Vagina (tissue), 2 donors: Measurements from ENCODE around the gene CBX8. TPM values are rescaled to one million over a fixed set of nuclear protein-coding genes. Genes with fewer than 3 reads are reported as not detected.

Experiments used
- DNase-seq, 2 donors: peaks; one replicate each; pipeline ENCODE4 v3.0.0-alpha.2; 2017; ENCODE audit errors: extremely low spot score in 2 of 2
- H3K27ac ChIP-seq: fragments of 200-600 bp; sonication (generic); one replicate; pipeline ENCODE4 v1.5.1; 2019
- H3K27me3 ChIP-seq: fragments of 200-600 bp; sonication (generic); one replicate; pipeline ENCODE4 v1.5.1; 2019
- H3K36me3 ChIP-seq, 2 donors: fragments of 200-600 bp; sonication (generic); one replicate each; pipeline ENCODE4 v1.5.1; 2017 to 2019
- H3K4me1 ChIP-seq: fragments of 200-600 bp; sonication (generic); one replicate; pipeline ENCODE4 v1.5.1; 2019
- H3K4me3 ChIP-seq, 2 donors: fragments of 200-600 bp; sonication (generic); 1 replicate in 1 of 2; 2 replicates in 1 of 2; pipeline ENCODE4 v1.5.1; 2016 to 2019
- H3K9me3 ChIP-seq: fragments of 200-600 bp; sonication (generic); one replicate; pipeline ENCODE4 v1.5.1; 2019
- CTCF ChIP-seq, 3 experiments: fragments of 450-650 bp in 2 of 3; fragments of 200-600 bp in 1 of 3; sonication (generic) in 1 of 3; IDR thresholded peaks; one replicate each; pipeline ENCODE4 v1.5.1; 2017 to 2019; ENCODE audit warnings: antibody characterized with exemption in 3 of 3, mild to moderate bottlenecking in 2 of 3, moderate library complexity in 2 of 3
- POLR2A ChIP-seq, 2 donors: fragments of 450-650 bp; IDR thresholded peaks; one replicate each; pipeline ENCODE4 v1.6.1; 2017; ENCODE audit warnings: antibody characterized with exemption in 2 of 2, mild to moderate bottlenecking in 2 of 2, moderate library complexity in 2 of 2
- POLR2AphosphoS5 ChIP-seq, 2 donors: sonication (generic); formaldehyde crosslinking; IDR thresholded peaks; one replicate each; pipeline ENCODE4 v1.9.0; 2017; ENCODE audit warnings: antibody characterized with exemption in 2 of 2, mild to moderate bottlenecking in 2 of 2, low read depth in 1 of 2; ENCODE audit not compliant: insufficient read depth in 1 of 2
- intact Hi-C: fragments of 100-400 bp; cut with DNase I; formaldehyde crosslinking; loops from one replicate; pipeline ENCODE4 v1.15.1; 2023
- total RNA-seq: library from RNA; depleted of rRNA; stranded (reverse); fragments of >200 nt; gene quantifications from one replicate; pipeline ENCODE4 v1.2.3, GENCODE V29; 2016

Gene CBX8
- total RNA-seq, 1 donor from 2014 or later: 0.98 TPM

- peak in 1 of 3 experiments; percentile 3 for TF ChIP-seq CTCF (IDR thresholded peaks at IDR 0.05)
- TF ChIP-seq POLR2A (IDR thresholded peaks at IDR 0.05): no peak
- TF ChIP-seq POLR2AphosphoS5 (IDR thresholded peaks at IDR 0.05; ENCODE audit: insufficient read depth in 1 of 2, low read depth in 1 of 2): no peak
- Histone ChIP-seq H3K36me3 (no peaks in the 10 kb centered on the region), H3K27me3 (peaks cover 48% of the 10 kb centered on the region), H3K27ac (no peak overlapping the region), H3K4me3 (peak overlapping the region in 1 of 2 donors; percentile 10), H3K4me1 (peaks cover 52% of the 10 kb centered on the region), H3K9me3 (no peaks in the 10 kb centered on the region)
- intact Hi-C loops: no loop called here
- DNase-seq: no peak
These were observed 14.4 kb upstream of the CBX8 start for GRCh38 chr17:79811011-79811867.

GRCh38 chr17:79810130-79811010, 13.5 kb upstream of the CBX8 start:
- Histone ChIP-seq H3K36me3 (no peaks in the 10 kb centered on the region), H3K27ac (no peak overlapping the region), H3K27me3 (peaks cover 49% of the 10 kb centered on the region), H3K4me1 (peaks cover 47% of the 10 kb centered on the region), H3K4me3 (peak overlapping the region in 1 of 2 donors; percentile 19), H3K9me3 (no peaks in the 10 kb centered on the region)
- intact Hi-C loops: no loop called here
- TF ChIP-seq POLR2AphosphoS5 (IDR thresholded peaks at IDR 0.05; ENCODE audit: insufficient read depth in 1 of 2, low read depth in 1 of 2): no peak
- no peak for TF ChIP-seq POLR2A (IDR thresholded peaks at IDR 0.05)
- no peak for TF ChIP-seq CTCF (IDR thresholded peaks at IDR 0.05)
- no peak for DNase-seq

- H3K4me3 ChIP-seq: peak overlapping the region in 1 of 2 donors; percentile 19
- intact Hi-C loops: no loop called here
- H3K9me3 ChIP-seq: no peaks in the 10 kb centered on the region
- peaks cover 39% of the 10 kb centered on the region for H3K4me1 ChIP-seq
- H3K27ac ChIP-seq: no peak overlapping the region
- H3K36me3 ChIP-seq: no peaks in the 10 kb centered on the region
- H3K27me3 ChIP-seq: peaks cover 41% of the 10 kb centered on the region
- DNase-seq: no peak
- TF ChIP-seq POLR2AphosphoS5 (IDR thresholded peaks at IDR 0.05; ENCODE audit: insufficient read depth in 1 of 2, low read depth in 1 of 2) (no peak), POLR2A (IDR thresholded peaks at IDR 0.05) (no peak), CTCF (IDR thresholded peaks at IDR 0.05) (no peak)
These were observed 12.8 kb upstream of the CBX8 start for GRCh38 chr17:79809530-79810129.

GRCh38 chr17:79808763-79809529, 12.1 kb upstream of the CBX8 start:
- peaks cover 38% of the 10 kb centered on the region for H3K4me1 ChIP-seq
- TF ChIP-seq CTCF (IDR thresholded peaks at IDR 0.05): no peak
- no peak for TF ChIP-seq POLR2A (IDR thresholded peaks at IDR 0.05)
- no peak for TF ChIP-seq POLR2AphosphoS5 (IDR thresholded peaks at IDR 0.05; ENCODE audit: insufficient read depth in 1 of 2, low read depth in 1 of 2)
- intact Hi-C loops: no loop called here

More at GRCh38 chr17:79808763-79809529, 12.1 kb upstream of the CBX8 start:
- H3K36me3 ChIP-seq: no peaks in the 10 kb centered on the region
- DNase-seq: no peak
- no peak overlapping the region for H3K4me3 ChIP-seq
- no peak overlapping the region for H3K27ac ChIP-seq
- no peaks in the 10 kb centered on the region for H3K9me3 ChIP-seq
- peaks cover 39% of the 10 kb centered on the region for H3K27me3 ChIP-seq
